HG03097 (cell line): ENCODE data around the gene NECAB2.
"Not testable (repeated sequence)": the region's sequence is repeated elsewhere in the genome, so short reads cannot be mapped to it uniquely, and the experiment has no call there.

ENCODE experiments used
- ATAC-seq: cut with Tn5 transposase; IDR thresholded peaks from one replicate; pipeline ENCODE4 v1.9.1; 2021; ENCODE audit not compliant: unreplicated experiment, low FRiP score

The NECAB2 gene

DNA sequence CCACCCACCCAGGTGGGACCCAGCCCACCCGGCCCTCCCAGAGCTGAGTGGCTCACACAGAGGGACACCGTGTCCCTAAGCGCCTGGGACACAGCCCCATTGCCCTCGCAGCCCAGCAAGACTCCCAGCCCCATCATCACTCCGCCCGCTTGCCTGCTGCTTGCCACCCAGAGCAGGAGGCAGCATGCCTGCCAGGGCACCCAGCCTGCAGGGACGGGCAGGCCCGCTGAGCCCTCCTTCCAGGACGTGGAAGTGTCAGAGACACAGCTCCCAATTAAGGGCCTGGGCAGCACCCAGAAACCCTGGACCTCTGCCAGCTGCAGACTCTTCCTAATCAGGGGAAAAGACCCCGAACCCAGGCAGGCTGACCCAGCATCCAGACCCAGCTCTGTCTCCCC lies 32.2 kb upstream of the NECAB2 start:
- no peak for ATAC-seq

DNA sequence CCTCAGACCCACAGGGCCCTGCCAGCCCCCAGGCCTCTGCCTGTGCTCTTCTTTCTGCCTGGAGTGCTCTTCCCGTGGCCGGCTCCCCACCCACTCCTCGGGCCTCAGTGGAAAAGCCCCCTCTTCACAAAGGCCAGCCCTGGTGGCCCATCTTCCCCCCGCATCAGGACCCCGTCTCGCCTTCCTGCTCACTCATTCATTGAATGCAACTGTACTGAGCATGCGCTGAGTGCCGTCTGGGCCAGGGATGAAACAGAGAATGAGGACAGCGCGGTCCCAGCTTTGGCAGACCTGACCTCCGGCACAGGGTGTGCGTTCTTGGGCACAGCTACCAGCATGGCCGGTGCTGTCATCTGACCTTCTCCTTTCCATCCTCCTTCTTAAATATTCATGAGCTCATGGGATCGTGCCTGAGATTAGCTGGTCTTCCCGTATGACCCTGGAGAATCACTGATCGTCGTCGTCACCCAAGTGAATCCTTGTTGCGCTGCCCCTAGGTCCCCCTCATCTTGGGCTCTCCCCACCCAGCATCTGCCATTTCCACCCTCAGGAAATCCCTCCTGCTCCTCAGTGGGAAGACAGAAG lies 31.4 kb upstream of the NECAB2 start:
- no peak for ATAC-seq

DNA sequence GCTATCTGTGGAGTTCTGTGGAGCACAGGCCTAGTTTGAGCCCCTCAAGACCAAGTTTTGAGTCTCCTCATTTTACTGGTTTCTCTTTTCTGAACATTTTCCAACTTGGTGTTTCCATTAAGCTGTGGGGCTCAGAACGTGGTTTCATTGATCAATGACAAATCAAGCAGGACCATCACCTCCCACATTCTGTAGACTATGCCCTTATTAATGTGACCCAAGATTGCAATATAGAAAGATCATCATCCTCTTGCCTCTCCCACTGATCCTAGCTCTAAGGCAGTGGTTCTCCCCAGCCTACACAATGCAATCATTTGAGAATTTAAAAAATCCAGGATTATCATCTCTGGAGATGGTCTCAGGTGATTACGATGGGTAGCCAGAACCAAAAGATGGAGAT lies 30.8 kb upstream of the NECAB2 start:
- ATAC-seq = no peak

DNA sequence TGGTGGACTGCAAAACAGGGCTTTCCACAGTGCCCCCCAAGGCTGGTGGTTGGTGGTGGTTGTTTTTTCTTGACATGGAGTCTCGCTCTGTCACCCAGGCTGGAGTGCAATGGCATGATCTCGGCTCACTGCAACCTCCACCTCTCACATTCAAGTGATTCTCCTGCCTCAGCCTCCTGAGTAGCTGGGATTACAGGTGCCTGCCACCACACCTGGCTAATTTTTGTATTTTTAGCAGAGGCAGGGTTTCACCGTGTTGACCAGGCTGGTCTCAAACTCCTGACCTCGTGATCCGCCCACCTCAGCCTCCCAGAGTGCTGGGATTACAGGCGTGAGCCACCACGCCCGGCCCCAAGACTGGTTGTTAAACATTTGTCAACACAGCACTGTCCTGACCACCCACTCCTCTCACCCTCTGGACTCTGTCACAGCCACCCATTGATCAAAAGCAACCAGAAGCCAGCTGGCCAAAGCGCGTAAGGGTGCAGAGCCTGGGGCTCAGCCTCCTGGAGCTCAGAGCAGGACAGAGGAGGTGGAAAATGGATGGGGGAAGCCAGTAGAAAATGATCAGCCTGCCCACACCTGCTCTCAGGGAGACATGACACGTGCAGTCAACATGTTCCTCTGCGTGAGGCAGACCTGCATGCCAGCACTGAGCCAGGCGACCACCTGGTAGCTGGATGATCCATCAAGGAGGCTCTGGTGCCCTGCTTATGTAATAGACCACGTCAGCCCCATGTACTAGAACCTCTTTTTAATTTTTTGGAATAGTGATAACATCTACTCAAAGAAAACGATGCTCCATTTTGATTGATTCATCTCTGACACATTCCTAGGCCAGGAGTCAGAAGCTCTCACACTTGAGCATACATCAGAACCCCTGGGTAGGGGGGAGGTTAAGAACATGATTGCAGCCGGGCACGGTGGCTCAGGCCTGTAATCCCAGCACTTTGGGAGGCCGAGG lies 29.8 kb upstream of the NECAB2 start:
- no peak for ATAC-seq

DNA sequence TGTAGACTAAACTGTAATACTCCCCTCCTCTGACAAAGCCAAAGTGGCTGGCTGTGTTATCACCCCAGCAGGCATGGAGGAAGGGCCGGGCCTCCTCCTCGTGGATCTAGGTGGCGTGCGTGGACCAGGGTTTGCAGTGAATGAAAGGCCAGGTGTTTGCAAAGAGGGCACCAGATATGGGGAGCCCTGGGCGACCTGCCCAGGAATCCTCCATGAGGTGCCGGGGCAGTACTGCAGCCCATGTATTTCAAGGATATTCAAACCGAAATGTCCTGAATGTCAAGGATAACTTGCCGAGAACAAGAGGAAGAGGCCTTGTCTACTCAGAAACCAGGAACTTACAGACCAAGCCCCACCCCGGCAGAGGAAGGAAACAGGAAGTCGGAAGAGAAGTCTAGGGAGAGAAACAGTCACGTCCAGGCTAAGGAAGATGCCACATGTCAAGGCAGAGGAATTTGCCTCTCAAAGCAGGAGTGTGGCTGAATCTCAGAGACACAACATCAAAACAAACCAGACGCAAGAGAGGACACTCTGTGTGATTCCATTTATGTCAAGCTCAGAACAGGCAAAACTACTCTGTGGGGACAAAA lies 28.7 kb upstream of the NECAB2 start:
- ATAC-seq = no peak

DNA sequence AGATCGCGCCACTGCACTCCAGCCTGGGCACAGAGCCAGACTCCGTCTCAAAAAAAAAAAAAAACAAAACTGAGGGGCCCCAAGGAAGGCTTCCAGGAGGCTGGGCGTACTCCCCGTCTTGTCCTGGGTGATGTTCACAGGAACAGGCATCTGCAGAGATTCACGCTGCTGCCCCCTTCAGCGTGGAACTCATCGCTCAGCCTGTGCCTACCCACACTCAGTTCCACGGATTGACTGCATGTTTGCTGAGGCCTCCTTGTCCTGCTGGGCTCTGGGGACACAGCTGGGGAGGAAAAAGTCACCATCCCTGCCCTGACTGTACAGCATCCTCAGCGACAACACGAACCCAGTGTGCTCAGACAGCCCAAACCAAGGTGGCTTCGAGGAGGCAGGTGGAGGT lies 27.9 kb upstream of the NECAB2 start:
- no peak for ATAC-seq

DNA sequence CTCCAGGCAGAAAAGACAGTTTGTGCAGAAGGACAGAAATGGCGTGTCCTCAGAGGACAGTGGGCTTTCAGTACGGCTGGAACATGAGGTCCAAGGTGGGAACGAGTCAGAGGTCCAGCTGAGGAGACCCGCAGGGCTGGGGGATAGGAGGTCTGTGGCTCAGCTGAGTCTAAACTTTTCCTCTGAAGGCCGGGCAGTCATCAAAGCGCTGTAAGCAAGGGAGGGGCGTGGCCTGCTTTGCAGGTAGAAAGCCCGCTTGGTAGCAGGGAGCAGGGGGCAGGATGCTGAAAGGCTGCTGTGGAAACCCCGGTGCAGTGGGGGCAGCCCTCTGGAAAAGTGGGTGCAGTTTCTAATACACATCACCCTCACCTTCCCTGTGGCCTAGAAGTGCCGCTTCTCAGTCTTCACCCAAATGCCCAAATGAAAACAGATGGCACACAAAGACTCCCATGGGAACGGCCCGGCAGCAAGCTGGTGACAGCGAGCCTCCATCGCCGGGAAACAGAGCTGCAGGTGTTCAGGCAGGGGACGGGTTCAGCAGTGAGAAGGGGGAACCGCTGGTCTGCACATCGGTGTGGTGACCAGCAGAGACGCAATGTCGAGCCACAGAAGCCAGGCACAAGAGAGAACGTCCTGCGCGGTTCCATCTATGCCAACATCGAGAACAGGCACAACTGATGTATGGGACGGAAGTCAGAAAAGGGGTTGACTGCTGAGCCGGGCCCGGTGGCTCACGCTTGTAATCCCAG lies 27.2 kb upstream of the NECAB2 start:
- ATAC-seq = no peak

DNA sequence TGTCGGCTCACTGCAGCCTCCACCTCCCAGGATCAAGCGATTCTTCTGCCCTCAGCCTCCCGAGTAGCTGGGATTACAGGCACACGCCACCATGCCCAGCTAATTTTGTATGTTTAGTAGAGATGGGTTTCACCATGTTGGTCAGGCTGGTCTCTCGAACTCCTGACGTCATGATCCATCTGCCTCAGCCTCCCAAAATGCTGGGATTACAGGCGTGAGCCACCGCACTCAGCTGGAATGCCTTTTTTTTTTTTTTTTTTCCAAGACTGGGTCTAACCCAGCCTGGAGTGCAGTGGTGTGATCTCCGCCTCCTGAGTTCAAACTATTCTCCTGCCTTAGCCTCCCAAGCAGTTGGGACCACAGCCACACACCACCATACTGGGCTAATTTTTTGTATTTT lies 26.5 kb upstream of the NECAB2 start:
- not testable (repeated sequence) for ATAC-seq

DNA sequence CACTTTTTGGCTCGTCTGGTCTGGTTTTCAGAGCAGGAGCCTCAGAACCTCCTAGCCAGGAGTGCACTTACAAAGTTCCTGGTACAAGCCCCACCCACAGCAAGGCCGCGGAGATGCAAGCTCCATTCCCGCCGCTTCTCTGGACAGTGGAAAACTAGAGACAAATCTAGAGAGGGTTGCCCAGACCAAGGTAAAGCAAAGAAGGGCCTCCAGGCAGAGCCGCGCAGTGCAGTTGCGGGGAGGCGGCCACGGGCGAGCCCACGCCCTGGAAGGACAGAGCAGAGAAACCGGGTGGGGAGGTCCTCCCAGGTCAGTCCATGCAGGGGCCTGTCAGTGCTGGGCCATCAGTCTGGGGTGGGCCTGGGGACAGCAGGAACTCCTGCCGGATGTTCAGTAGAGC lies 26.0 kb upstream of the NECAB2 start:
- ATAC-seq = no peak

DNA sequence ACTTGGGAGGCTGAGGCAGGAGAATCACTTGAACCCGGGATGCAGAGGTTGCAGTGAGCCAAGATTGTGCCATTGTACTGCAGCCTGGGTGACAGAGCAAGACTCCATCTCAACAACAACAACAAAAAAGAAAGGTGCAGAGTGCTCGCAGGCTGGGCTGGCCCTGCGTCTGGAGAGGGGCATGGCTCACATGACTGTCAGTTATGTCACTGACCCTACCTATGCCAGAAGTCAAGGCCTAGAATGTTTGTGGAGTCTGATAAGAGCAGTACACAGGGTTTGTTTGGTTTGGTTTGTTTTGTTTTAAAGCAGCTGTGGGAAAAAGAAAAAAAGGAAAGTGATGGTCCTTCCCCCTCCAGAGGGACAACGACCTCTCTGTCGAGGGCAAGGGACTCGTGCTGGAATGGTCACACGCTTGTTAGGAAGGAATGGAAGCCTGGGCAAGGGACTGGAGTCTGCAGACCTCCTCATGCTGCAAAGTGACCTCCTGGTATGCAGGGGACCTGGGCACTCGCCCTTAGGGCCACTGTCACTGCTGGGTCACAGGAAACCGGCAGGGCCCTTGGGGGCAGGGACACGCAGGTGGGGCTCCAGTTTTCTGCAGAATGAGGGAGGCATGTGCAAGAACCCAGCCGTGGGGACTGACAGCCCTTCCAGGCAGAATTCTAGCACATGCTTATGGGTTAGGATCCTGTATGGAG lies 25.1 kb upstream of the NECAB2 start:
- ATAC-seq = no peak

DNA sequence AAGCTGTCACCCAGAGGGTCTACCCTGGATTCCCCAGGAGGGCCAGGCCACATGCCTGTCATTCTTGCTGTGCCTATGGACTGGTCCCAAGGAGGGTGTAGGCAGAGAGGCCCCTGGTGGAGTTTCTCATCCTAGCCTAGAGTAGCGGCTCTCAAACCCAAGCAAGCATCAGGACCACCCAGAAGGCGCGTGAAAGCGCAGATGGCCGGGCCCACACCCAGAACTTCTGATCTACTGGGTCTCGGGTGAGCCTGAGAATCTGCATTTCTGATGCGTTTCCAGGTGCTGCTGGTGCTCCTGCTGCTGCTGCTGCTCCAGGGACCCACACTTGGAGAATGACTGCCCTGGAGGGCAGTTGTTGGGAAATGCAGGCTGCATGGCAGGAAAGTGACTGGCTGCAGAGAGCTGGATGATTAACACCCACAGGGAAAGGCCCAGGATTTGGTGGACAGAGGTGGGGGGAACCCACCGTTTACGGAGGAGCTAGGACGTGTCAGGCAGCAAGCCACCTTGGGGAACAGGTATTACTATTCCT lies 24.5 kb upstream of the NECAB2 start:
- ATAC-seq = no peak

DNA sequence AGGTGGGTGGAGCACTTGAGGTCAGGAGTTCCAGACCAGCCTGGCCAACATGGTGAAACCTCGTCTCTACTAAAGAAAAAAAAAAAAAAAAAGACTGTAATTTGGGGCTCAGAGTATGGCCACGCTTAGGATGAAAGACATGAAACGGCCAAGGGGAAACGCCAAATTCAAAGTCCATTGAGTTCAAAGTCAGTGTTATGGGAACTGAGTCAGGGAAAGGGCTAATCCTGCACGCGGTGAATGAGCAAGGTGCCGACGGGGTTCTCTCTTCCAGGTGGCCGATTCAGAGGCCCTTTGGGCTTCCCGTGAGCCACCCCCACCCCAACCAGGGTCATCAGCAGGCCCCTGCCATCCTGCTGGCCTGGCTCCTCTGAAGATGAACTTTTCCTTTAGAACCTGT lies 22.5 kb upstream of the NECAB2 start:
- ATAC-seq = no peak

DNA sequence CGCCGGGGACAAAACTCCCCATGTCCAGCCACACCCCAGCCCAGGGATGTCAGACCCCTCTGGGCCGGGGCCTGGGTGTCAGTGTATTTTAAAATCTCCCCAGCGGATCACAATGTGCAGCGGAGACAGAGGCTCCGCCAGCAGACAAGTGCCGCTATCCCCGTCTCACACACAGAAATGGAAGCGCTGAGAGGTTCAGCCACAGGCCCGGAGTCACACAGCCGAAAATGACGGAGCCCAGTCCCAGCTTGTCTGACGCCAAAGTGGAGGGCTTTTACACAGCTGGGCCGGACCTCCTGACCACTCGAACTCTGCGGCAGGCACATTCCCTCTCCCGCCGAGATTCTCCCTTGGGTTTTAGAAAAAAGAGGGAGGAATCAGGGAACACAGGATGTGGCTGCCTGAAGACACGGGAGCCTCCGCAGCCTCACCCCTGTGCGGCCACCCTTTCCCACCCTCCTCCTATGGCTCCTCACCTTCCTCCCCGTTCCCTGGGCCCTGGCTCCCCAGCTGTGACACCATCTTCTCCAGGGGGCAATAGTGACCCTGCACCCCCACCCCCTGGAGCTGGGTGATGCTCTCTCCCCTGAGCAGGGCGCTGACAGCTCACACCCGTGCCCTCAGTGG lies 21.8 kb upstream of the NECAB2 start:
- no peak for ATAC-seq

DNA sequence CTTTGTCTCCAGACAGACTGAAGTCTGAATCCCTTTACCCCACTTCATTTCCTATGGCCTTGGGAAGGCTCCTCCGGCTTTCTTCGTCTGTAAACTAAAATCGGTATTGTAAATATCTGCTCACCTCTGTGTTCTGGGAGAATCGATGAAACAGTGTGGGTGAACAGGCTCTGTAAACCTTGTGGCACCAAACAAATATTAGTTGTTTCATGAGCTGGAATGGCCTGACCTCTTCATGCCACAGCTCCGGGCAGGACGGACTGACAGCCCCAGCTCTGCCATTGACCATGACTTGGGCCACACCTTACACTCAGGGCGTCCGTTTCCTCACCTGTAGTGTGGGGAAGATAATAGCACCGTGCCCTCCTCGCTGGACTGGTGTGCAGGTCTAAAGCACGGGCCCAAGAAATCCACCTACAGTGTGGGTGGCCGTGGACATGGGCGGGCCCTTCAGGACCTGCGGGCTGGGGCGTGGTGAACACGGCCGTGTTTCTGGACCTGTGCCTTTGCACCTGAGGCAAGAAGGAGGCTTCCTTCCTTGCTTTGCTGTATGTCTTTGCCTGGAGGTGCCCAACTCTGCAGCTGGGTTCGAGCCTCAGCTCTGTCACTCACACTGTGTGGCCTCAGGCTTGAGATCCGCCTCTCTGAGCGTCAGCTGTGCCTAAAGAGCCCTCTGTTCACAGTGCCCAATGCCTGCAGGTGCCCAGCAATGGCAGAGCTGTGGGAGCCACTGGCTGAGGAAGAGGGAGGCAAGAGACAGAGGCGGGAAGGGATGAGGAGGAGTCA lies 21.1 kb upstream of the NECAB2 start:
- ATAC-seq = no peak

DNA sequence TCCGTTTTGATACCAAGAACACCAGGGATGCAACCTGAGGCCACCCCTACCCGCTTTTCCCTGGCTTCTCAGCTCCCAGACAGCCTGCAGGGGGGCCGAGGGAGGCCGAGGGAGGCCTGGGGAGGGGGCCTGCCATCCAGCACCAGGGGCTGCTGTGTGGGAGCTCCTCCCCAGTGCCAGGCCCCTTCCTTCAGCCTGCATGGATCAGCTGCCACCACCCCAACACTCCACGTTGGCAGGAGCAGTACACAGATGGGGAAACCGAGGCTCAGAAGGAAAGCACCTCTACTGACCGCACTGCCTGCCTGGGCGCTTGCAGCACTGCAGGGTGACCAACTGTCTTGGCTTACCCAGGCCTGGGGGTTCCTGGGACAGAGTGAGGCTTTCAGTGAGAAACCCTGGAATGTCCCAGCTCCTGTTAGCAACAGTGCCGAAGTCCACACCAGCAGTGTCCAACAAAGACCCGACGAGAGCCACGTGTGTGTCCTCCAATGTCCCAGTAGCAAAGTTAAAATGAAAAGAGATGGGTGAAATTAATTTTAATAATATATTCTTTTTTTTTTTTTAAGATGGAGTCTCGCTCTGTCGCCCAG lies 20.3 kb upstream of the NECAB2 start:
- no peak for ATAC-seq

DNA sequence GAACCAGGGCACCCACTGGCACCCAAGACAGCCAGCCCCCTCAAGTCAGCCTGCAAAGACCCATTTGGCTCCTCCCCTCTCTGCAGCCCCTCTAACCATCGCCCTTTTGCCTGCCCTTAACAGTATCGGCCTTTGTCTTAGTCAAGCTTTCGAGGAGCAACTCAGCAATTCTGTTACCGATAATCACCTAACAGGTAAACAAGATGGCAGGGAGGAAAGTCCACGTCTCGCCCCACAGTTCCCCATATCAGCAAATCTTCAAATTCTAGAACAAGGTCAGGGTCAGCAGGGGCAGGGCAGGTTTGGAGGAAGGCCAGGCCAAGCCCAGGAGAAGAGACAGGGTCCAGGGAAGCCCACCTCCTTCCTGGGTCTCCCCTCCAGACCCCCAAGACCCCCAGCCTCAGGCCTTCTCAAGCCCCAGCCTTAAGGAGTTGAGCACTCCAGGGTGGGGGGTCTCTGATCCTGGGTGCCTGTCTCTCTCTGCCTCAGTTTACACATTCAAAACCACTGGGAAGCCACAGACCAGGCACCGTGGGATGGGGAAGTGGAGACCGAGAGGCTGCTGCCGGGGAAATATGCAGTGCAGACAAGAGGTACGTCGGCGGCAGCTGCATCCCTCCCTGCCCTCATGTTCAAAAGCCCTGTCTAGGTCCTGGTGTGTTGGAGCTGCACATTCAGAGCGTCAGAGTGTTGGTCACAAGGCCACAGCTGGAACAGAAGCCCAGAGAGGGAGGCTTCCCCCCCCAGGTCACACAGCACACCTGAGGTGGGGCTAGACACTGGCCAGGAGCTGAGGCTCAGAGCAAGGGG lies 18.9 kb upstream of the NECAB2 start:
- no peak for ATAC-seq

DNA sequence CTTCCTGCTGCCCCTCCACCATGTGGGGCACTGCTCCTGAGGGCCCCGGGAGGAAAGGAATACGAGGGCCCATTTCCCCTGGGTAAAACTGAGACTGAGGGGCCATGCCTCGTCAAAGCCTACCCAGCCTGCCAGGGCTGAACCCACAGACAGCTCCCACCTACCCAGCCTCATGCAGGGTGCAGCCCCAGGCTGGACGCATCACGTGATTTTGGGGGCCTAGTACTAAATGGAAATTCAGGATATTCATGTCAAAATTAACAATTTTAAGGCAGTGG lies 18.4 kb upstream of the NECAB2 start:
- no peak for ATAC-seq

DNA sequence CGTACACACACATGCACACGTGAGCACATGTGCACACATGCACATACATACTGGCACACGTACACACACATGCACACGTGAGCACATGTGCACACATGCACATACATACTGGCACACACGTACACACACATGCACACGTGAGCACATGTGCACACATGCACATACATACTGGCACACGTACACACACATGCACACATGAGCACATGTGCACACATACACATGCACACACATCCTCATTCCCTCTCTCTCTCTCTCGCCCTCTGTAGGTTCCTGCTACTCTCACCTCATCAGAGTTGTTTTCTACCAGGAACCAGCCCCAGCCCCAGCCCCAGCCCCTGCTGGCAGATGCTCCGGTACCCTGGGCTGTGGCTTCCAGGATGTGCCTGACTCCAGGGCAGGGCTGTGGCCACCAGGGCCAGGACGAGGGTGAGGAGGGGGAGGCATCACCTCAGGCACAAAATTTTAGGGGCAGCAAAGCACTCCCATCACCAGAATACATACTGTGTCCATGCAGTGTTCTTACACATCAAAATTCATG lies 17.1 kb upstream of the NECAB2 start:
- not testable (repeated sequence) for ATAC-seq
